HG03354 (cell line): Measurements from ENCODE around the gene AP1G2.
"Not testable (repeated sequence)": the region's sequence is repeated elsewhere in the genome, so short reads cannot be mapped to it uniquely, and the experiment has no call there.

ENCODE experiments used
- ATAC-seq: cut with Tn5 transposase; IDR thresholded peaks from one replicate; pipeline ENCODE4 v1.9.1; 2021; ENCODE audit warnings: mild to moderate bottlenecking; ENCODE audit not compliant: unreplicated experiment, poor library complexity, severe bottlenecking

Gene AP1G2

DNA sequence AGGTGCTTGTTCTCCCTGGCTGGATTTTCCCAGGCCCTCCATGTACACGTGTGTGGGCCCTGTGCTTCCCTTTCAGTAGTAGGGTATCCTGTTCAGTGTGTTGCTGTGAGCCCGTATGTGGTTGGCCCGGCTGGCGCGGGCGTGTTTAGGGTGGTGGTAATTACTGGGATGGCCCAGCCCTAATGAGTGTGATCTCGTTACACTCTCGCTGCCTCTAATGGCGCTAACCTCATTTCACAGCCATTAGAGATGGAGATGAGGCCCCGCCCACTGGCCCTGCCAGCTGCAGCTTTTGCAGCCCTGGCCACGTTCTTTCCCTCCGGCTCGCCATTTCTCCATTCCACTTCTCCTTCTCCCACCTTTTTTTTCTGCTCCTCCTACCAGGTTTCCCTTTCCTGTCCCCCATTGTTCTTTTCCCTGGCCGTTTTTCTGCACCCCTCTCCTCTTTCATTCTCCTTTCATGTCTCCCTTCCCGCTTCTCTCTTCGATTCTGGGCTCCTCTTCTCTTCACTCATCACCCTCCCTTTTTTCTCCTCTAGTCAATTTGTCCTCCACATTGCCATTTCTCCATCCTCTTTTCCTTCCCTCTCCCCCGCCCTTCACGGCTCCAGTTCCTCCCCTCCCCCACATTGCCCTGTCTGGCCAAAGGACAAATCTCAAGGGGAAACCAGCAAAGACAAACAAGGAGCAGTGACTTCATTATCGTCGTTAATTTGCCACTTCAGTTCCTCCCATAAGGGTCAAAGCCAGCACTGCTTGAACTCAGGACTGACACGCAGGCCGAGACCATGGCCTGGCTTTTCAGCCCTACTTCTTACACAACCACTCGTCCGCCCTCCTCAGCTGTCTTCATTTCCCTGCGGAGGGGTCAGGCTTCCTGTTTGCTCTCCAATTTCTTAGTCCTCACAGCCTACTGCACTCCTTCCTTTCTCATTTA, 22.8 kb downstream of the AP1G2 start:
- ATAC-seq: no peak

DNA sequence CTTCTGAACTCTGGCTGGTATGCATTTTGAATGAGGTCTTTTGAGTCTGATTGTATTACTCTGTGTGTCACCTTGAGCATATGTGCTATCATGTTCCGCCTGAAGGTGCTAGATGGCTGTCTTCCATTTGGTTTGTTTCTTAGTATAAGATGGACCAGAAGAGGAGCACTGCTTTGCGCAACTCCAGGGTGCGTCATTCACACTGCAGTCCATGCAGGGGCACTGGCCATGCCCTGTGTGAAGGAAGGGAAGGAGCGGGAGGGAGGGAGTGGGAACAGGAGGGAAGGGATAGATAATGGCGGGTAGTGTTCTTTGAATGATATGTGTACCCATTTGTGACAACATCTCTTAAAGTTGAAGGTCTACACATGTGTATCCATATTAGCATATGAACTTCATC, 24.2 kb downstream of the AP1G2 start:
- no peak for ATAC-seq

DNA sequence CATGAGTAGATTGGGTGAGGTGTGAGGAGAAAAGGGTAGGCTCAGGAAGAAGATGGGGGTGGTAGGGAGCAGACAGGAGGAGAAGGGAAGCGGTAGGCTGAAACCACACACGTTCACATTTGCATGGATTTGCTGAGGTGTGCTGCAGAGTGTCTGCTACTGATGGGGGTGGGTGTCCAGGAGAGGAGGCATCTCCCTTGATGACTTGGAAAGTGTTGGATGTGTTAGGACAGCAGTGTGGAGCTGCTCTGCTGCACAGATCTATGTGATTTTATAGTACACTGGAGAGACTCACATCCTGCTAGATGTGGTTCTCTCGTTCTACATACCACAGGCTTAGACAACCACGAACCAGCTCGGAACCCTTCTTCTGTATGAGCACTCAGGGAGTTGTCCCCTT, 25.3 kb downstream of the AP1G2 start:
- ATAC-seq: no peak

DNA sequence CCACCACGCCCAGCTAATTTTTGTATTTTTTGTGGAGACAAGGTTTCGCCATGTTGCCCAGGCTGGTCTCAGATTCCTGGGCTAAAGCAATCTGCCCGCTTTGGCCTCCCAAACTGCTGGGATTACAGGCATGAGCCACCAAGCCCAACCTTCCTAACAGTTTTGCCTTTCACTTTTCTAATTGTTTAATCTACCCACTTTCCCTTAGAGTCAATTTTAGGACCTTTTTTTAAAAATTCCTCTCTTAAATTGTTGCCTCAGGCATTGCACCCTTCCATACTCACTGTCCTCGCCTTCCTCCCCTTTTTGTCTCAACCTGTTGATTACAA, 27.5 kb downstream of the AP1G2 start:
- ATAC-seq: no peak

DNA sequence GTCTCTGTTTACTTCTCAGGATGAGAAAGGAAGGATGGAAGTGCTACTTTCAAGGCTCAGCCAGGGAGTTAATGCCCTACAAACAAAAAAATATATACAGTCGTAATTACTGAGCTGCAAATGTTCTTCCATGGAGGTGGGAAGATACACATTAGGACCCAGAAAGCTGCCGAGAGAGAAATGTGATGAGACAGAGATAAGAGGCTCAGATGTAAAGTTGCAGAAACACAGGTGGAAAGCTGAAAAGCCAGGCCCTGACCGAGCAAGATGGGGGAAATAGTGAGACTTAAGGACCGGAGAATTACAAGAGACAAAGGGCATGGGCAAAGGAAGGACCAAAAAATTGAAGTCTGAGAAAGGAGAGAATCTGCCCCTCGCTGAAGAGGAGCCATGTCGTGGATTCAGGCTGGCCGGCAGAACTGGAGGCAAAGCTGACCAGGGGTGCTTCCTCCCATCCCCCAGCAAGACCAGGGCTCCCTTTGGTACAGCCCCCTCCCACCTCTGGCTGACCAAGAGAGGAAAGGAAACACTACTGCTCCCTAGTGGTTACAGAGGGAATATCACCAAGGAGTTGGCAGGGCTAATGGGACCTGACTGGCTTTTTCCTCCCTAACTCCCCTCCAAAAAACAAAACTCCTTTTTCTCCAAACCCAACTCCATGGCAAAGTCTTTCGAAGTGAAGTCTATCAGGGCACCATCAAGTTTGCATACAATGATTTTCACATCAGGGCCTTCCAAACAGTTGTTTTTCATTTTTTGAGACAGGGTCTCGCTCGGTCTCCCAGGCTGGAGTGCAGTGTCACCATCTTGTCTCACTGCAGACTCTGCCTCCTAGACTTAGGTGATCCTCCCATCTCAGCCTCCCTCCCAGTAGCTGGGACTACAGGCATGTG, 28.1 kb downstream of the AP1G2 start:
- no peak for ATAC-seq

DNA sequence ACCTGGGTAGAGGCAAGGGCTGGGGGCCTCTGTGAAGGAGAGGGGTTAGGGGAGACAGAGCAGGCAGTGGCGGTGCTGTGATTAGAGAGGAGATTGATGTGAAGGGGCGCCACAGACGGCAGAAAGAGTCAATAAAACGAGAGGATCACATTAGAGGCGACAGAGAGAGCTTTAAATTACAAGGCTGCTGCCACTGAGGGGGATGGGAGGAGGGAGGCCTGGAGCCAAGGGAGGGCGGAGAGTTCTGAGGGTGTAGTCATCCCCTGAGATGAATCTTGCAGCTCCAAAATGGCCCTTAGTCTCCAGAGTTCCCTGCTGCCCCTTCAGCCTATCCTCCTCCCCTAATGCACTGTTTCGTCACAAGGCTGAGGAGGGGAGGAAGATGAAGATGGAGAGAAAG, 28.8 kb downstream of the AP1G2 start:
- no peak for ATAC-seq

DNA sequence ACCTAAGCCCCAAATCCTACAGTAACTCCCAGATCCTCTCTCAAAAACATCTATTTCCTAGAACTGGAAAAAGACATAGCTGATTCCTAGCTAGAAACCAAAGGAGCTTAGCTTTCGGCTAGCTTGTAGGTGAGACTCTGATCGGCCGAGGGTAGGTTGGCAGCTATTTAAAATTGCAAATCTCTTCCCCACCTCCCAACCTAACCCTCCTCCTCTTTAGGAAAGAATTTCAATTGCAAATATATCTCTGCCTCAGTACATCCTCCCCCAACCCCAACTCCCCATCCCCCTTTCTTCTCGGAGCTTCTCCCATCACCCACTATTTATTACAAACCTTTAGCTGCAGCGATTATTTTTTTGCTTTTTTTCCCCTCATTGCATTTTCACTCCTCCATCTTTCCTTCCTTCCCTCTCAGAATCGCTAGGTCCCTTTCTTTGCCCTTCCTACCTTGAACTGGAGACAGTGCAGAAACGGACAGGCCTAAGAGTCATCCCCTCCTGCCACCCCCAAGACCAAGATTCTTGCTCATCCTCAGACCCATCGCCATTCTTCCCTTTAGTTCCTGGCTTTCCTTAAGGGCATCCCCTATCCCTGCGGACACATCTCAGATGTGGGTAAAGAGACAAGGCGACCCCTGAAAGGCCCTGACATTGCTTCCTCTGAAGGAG, 29.4 kb downstream of the AP1G2 start:
- ATAC-seq: no peak

DNA sequence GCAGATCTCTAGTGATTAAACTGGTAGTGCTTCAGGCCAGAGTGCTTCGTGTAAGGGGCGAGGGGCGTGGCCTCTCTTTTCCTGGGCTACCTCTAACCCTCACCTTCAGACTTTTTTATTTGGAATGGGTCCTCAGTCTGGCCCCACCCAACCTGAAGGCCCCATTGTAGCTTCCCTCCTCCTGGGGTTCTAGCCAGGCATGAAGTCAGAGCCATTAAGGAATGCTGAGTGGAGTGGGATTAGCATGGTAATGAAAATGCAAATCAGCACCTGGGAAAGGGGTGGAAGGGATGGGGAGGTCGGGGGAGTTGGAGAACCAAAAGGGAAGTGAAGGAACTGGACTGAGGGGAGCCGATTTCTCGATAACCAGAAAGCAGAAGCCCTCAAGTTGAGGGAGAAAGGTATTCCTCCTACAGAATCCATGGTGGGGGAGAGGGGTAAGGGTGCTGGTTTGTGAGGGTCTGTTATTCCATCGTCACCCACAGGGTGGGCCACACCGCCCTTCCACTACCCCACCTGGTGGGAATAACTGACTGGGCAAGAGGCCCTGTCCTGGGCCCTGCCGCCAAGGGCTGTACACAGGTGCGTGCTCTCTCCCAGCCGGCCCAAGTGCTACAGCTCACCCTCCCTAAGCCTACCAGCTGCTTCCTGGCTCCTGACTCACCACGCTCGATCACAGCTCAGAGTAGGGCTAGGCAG, 30.1 kb downstream of the AP1G2 start:
- ATAC-seq: no peak

DNA sequence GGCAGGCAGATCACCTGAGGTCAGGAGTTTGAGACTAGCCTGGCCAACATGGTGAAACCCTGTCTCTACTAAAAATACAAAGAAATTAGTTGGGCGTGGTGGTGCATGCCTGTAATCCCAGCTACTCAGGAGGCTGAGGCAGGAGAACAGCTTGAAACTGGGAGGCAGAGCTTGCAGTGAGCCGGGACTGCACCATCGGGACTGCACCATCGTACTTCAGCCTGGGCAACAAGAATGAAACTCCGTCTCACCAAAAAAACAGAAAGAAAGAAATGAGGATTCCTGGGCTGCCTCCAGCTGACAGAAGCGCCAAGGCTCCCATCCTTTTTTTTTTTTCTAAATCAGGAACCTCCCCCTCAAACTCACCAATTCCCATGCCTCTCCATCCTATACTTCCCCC, 30.7 kb downstream of the AP1G2 start:
- ATAC-seq: not testable (repeated sequence)

DNA sequence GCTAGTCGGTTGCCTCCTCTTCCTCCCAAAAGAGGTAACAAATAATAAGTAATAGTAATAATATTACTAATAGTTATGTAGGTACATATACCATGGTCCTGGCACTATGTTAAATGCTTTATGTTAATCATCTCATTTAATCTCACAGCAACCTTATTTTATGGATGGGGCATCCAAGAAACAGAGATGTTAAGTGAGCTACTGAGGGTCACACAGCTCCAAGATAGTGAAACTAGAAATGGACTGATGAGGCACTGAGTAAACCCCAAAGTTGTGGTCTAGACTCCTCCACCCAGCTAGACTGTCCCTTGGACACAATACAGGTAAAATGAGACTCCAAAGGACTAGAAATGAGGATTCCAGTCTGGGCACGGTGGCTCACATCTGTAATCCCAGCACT, 31.1 kb downstream of the AP1G2 start:
- no peak for ATAC-seq

DNA sequence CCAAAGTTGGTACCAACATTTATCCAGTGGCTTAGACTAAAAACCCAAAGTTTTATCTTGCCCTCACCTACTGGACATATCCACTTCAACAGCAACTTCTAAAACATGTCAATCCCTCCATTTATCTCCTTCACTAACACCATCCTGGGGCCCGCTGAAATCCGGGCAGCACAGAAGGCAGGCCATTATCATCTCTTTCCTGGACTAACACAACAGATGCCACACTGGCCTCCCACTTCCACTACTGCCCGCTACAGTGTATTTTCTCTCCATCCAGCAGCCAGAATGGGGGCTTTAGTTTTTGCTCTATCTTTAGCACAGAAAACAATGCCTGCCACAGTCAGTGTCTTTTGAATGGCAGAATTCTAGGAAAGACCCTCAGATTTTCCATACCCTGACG, 31.6 kb downstream of the AP1G2 start:
- no peak for ATAC-seq

DNA sequence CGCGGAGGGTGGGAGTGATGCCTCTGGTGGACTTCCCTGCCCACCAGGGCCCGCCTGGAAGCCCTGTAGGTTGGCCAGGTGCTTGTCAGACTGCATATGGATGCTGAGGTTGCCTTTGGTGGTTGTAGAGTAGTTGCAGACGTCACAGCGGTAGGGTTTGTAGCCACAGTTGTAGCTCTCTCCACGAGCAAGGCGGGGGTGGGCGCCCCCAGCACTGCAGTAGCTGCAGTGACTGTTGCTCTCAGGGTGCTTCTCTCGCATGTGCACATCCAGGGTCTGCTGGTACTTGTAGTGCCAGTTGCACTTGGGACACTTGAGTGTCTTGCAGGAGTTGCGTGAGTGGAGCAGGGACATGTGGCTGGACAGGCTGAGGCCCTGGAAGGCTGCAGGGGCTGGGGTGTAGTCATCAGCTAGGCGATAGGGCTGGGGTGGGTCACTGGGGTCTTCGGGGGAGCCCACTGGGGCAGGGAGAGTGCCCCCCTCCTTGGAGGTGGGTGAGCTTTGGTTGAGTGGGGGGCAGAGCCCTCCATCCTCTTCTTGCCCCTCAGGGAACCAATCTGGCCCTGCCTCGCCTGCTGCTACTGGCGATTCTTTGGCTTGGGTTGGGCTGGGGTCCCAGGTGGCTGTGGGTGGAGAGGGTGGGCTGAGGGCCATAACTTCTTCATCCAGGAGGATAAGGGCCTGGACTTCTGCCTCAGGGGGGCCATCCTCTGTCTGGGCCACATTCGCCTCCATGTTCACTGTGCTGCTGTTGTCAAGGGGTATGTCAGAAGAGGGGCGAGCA, 33.7 kb downstream of the AP1G2 start:
- ATAC-seq: no peak

DNA sequence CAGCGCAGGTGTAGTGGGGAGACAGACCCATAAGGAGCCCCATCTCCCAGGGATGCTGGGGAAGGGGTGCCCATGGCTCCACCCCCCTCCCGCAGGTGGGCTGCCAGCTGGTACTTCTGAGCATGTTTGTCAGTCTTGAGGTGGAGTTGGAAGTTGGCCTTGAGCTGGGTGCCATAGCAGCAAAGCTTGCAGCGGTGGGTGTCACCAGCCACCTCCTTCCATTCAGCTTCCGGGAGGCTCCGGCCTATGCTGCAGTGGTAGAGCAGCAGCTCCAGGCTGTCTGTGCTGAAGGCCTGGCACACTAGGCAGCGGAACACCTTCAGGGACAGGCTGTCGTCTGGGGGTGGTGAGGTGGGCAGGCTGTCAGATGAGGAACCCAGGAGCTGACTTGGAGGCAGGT, 34.9 kb downstream of the AP1G2 start:
- ATAC-seq: no peak

DNA sequence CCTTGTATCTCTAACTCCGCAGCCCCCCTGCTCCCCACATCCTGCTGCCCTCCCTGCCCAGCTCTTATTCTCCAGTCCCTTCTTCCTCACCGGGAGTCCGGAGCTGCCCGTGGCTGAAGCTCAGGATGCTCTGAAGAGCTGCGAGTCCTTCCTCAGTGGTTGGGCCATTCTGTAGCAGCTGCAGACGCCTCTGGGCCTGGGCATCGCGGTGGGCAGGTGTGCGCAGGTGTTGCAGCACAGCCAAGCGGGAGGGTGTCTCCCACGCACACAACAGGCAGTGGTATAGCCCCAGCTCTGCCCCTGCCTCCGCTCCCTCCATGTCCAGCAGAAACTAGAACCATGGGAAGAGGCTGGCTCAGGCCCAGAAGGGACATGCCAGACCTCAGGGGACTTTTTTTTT, 36.2 kb downstream of the AP1G2 start:
- no peak for ATAC-seq

DNA sequence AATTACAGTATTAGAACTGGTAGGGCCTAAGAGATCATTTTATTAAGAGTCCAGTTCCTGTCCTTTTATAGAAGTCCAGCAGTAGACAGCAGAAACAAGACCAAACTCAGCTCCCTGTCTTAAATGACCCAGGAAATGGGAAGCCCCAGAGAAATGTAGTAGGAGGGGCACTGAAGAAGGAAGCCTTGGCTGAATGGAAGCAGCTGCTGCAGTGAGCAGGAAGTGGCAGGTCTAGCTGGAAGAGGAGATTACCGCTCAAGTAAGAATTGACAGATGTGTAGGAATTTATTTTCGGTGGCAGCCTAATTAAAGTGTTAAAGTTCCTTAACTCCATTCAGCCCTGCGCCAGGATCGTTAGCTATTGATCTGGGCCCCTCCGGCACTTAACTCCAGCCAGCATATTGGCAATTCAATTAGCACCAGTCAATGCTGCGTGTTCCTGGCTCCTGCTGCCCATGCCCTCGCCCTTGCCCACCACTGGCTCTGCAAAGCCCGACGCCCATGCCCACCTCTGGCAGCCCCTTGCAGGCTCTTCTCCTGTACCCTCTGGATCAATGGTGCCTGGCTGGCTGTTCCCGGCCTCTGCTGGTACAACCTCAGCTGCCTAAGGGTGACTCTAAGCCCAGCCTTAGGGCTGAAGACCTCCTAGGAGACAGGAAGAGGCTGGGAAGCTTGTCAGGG, 37.1 kb downstream of the AP1G2 start:
- ATAC-seq: no peak

DNA sequence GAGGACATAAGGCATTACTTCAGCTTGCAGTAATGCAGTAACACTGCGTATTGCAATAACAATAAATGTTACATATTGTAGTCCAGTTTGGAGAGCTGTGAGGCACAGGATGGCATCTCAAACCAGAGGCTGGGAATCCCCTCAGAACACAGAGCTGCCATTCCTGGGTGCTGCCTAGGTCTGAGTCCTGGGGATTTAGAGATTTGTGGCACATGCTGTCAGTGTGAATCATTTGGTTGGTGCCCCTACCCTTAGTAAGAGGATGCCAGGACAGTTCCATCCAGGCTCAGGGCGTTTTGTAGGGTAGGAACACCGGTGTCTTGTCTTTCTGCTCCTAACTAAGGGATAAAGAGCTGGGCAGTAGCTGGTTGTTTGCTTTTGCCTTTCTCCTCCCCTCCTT, 38.6 kb downstream of the AP1G2 start:
- no peak for ATAC-seq

DNA sequence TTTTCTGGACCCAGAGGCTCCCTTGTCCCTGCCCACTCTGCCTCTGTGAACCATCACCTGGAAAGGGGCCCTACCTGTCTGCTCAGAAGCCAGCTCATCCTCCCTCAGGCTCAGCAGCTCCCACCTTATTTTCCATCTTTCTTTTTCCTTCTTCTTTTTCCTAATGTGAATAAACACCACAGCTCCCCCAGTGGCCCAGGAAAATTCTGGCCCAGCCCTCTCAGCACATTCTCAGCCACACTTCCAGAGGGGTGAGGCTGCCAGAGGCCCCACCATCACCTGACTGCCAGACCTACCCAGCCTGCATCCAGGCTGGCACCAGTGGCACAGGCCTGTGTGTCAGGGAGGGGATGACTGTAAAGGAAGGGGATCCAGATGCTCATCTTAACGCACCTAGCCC, 39.0 kb downstream of the AP1G2 start:
- ATAC-seq: no peak

DNA sequence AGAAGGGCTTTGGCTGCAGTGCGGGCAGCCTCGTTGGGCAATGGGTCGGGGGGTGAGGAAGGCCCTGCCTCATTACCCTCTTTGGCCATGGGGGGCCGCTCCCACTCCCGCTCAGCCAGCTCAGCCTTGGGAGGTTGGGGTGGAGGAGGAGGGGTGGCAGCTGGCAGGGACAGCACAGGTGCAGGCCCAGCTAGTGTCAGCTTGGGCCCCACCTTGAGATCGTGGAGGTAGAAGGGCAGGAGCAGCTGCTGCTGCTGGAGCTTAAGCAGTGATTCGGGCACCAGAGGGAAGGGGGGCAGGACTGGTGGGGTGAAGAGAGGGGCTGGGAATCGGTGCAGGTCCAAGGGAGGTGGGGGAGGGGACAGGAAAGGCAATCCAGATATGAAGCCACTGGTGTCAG, 42.0 kb downstream of the AP1G2 start:
- ATAC-seq: no peak

DNA sequence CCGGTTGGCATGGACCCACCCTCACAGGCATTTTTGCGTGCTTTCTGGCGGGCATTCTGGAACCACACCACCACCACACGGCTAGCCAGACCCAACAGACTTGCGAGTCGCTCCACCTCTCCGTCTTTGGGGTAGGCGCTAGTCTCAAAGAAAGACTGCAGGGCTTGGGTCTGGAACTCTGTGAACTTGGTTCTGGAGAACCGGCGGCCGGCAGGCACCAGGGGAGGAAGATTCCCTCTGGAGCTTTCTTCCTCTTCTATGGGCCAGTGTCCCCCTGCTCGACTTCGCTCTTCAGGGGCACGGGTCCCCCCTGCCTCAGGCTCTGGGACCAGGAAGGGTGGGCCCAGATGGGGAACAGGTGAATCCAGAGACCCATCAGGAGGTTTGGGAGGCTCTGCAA, 42.6 kb downstream of the AP1G2 start:
- ATAC-seq: no peak
